Stimulated activated CD4-positive, alpha-beta T cell treated with anti-CD3 and anti-CD28 coated beads, Interleukin-15, amount 100 ng/mL, for 48 hours (primary cell): Measurements from ENCODE around the gene AP5B1.
"Not testable (repeated sequence)": the region's sequence is repeated elsewhere in the genome, so short reads cannot be mapped to it uniquely, and the experiment has no call there.

ENCODE experiments used
- DNase-seq, 2 donors: peaks; one replicate each; pipeline ENCODE4 v3.0.0-alpha.2; 2020; ENCODE audit warnings: low read depth in 2 of 2

The AP5B1 gene

DNA sequence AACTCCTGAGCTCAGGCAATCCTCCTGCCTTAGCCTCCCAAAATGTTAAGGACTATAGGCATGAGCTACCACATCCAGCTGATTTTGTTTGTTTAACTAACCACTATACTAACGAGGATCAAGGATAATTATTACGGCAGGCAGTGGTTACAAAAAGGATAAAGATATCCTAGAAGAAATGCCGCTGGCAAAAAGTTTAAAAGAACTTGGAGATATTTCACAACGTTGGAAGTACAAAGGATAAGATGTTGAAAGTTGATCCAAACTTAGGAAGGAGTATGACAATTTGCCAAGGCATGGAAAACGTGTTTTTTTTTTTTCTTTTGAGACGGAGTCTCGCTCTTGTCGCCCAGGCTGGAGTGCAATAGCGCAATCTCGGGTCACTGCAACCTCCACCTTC is 13.4 kb downstream of the AP5B1 start:
- no peak for DNase-seq

DNA sequence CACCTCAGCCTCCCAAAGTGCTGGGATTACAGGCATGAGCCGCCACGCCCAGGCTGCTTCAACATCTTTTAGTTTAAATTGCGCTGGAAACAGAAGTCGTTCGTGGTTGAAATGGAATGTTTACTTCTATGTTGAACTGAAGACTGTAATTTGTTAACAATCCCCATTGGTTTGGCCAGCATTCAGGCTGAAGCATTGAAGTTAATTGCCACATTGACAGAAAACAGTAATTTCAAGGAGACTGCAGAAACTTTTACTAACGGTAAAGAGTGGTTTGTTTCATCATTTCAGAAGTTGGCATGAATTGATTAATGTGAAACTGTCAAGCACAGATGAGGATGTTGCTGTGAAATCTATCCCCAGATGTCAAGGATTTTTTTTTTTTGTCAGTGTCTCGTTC is 14.2 kb downstream of the AP5B1 start:
- no peak for DNase-seq

DNA sequence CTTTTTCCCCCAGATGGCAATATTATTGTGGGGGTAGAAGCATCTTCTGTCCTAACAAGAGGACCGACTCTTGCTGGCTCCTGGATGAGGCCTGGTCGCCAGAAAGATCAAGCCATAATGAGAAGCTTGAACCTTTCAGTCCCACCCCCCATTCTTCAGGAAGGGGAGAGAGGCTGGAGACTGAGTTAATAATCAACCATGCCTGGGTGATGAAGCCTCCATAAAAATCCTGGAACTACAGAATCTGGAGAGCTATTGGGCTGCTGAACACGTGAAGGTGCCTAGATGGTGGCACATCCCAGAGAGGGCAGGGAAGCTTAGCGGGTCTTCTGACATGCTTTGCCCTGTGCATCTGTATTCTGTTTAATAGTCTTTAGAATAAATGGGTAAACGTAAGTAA is 16.3 kb downstream of the AP5B1 start:
- no peak for DNase-seq

DNA sequence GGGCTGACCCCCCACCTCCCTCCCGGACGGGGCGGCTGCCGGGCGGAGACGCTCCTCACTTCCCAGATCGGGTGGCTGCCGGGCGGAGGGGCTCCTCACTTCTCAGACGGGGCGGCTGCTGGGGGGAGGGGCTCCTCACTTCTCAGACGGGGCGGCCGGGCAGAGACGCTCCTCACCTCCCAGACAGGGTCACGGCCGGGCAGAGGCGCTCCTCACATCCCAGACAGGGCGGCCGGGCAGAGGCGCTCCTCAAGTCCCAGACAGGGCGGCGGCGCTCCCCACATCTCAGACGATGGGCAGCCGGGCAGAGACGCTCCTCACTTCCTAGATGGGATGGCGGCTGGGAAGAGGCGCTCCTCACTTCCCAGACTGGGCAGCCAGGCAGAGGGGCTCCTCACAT is 18.0 kb downstream of the AP5B1 start:
- DNase-seq = not testable (repeated sequence)

DNA sequence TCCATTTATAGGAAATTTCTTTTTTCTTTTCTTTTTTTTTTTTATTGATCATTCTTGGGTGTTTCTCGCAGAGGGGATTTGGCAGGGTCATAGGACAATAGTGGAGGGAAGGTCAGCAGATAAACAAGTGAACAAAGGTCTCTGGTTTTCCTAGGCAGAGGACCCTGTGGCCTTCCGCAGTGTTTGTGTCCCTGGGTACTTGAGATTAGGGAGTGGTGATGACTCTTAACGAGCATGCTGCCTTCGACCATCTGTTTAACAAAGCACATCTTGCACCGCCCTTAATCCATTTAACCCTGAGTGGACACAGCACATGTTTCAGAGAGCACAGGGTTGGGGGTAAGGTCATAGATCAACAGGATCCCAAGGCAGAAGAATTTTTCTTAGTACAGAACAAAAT is 18.6 kb downstream of the AP5B1 start:
- DNase-seq = not testable (repeated sequence)

DNA sequence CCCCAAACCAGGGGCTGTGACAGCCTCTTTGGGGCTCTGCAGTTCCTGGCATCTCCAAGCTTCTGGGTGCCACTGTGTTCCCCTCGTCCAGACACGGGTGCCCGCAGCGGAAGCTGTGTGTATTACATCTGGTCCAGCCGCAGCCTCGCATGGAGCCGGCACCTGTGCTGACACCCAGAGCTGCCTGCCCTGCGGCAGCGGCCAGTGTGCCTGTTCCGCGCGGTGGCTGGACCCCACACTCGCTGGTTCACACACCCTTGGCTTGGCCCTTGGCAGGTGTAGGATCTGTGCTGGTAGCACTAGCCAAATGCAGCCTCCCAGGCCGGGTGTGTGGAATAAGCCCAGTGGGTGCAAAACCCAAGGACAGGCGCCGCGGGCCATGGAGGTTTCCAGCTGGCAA is 35.7 kb downstream of the AP5B1 start:
- DNase-seq = no peak

DNA sequence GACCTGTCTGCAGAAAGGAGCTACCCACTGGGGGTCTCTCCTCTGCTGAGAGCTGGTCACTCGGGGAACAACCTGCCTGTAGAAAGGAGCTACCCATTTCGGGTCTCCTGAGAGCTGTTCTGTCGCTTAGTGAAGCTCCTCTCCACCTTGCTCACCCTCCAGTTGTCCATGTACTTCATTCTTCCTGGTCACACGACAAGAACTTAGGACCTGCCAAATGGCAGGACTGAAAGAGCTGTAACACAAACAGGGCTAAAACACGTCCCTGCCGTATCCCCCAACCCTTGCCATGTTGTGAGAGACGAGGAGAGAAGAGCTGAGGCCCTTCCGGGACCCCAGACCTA is 36.1 kb downstream of the AP5B1 start:
- DNase-seq = no peak

DNA sequence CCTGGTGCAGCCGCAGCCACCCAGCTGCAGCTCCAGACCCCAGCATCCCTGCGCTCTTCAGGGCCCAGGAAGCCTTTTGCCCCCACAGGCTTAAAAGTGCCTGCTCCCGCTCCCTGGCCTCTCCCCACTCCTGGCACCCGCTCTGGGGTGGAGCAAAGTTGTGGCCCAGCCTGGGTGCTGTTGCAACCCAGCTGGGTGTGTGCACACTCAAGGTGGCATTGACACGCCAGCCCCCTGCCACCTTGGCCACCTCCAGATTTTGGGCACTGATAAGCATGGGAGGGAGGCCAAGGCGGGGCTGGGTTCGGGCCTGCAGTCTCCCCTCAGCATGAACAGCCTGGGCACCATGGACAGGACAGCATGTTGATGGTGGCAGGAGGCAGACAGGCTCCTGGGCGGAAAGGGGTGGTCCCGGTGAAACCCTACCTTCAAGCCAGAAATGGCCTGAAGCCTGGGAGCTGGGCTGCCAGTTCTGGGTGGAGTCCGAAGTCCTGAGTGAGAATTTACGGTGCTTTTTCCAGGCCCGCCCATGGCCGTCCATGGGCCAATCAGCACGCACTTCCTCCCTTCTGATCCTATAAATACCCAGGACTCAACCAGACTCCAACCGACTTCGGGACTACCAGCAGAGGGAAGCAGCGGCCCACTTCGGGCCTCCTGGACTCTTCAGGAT is 36.6 kb downstream of the AP5B1 start:
- peak in 1 of 2 donors; percentile 11 for DNase-seq

DNA sequence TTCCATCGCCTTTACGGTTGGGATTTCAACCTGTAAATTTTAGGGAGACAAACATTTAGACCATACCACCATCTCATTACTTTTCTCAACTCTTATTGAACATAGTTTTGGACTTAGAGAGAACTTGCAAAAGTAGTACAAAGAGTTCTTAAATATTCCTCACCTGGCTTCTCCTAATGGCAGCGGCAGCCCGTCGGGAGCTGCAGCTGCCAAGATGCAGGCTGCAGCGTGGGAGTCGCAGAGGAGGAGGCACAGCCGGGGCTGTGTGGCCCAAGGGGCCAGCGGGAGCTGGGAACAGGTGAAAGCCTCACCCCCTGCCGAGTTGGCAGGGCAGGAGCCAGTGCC is 37.1 kb downstream of the AP5B1 start:
- DNase-seq = no peak

DNA sequence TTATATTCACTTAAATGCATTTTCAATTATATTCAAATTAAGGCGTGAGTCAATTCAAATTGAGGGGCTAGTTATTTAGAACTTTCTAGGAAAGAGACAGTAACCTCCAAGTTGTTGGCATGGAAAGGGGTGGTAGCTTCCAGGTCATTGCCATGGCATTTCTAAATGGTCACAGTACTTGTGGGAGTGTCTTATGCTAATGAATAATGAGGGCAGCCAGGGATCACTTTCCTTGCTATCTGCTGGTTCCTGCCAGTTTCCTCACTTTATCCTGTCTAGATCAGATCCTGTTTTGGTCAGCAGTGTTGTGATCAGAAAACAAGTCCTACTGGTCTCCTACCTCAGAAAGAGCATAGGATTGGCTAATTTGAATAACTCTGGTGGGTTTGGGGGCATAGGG is 38.4 kb downstream of the AP5B1 start:
- no peak for DNase-seq

DNA sequence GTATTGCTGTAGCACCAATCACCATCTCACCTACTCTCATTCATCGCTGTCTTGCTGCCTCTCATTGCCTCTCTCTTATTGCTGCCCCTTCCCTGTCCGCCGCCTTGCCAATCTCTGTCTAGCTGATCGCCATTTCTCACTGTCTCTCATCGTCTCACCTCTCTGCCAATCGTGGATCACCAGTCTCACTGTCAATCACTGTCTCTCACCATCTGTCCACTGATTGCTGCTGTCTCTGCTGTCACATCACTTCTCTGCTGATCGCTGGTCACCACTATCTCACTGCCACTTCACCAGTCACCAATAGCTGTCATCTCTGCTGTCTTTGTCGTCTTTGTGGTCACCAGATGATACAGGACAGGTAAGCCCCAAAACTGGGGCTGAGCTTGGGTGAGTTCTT is 39.6 kb downstream of the AP5B1 start:
- DNase-seq = no peak

DNA sequence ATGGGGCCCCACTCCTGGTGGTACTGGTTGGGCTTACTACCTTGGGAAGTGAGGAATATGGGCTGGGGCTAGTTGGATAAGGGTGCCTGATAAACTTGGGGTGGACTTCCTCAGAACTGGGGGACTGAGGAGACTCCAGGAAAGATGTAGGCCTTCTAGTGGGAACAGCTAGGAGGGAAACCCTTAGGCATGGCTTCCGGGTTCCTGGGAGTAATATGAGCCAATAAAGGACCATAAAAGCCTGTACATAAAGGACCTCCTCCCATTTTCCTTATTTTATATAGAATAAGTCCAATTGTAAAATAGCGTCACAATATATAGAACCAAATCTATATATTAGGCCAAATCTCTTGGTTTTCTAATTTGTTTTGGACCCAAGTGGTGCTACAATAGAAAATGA is 41.8 kb downstream of the AP5B1 start:
- DNase-seq = no peak

DNA sequence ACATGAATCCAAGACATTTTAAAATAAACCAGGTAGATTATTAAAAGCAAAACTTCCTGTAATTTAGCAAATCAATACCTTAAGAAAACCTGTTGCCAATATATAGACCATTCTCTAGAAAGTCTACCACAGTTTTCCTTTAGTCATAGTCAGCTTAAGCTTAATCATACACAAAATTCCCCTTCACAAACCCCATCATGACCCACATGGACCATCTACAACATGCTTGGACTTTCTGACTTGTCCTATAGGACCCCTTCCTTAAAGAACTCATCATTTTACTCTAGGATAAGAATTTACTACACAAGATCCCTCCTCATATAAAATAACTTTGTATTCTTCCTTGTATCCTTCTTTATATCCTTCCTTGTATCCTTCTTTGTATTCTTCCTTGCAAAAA is 44.0 kb downstream of the AP5B1 start:
- DNase-seq = no peak

DNA sequence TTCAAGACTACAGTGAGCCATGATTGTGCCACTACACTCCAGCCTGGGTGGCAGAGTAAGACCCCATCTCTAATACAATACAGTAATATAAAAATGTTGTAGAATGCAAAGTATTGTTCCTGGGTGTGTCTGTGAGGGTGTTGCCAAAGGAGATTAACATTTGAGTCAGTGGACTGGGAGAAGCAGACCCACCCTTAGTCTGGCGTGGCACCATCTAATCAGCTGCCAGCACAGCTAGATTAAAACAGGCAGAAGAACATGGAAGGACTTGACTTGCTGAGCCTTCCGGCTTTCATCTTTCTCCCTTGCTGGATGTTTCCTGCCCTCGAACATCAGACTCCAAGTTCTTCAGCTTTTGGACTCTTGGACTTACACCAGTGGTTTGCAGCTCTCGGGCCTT is 45.7 kb downstream of the AP5B1 start:
- DNase-seq = not testable (repeated sequence)

DNA sequence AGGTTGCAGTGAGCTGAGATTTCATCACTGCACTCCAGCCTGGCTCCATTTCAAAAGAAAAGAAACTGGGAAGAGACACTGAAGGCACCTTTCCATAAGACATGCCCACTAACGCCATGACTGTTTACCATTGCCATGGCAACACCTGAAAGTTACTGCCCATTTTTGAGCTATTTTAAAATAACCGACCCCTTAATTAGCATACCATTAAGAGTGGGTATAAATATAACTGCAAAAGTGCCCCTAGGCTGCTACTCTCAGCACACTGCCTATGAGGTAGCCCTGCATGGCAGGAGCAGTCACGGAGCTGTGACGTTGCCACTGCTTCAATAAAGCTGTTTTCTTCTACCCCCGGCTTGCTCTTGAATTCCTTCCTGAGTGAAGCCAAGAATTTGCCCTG is 50.3 kb downstream of the AP5B1 start:
- DNase-seq = no peak

DNA sequence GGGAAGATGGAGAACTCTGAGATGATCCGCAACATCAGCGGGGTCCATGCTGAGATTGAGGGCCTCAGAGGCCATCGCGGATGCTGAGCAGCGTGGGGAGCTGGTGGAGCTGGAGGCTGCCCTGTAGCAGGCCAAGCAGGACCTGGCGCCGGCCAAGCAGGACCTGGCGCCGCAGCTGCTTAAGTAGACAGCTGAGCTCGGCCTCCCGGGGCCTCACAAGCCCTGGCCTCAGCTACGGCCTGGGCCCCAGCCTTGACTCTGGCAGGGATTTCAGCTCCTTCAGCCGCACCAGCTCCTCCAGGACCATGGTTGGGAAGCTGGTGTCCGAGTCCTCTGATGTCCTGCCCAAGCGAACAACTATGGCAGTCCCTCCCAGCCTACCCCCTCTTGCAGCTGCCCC is 52.9 kb downstream of the AP5B1 start:
- DNase-seq = no peak

DNA sequence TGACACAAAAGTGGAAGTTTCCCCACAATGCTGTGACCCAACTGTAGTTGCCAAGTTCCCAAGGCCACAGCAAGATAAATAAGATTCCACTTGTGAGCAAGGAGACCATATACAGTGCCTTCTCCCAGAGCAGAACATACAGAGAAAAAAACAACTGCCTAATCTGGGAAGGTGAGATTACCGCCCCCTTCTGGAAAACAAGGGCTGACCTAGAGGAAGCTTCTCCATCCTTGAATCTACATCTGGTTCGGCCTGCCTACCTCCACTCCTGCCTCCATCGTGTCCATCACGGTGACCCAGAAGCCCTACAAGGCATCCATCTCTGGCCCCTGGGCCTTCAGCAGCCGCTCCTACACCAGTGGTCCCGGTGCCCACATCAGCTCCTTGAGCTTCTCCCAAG is 54.1 kb downstream of the AP5B1 start:
- no peak for DNase-seq
